ENCODE measurements around the gene ME2. TPM values are rescaled to one million over a fixed set of nuclear protein-coding genes. Genes with fewer than 3 reads are reported as not detected.

Gene ME2
- total and polyA plus RNA-seq, 9 of the 15 experiments (the other 6 are each of a cell fraction or from before 2014, with no cell fraction given), result 12.3 to 54.4 (median 36.2) TPM

DNA sequence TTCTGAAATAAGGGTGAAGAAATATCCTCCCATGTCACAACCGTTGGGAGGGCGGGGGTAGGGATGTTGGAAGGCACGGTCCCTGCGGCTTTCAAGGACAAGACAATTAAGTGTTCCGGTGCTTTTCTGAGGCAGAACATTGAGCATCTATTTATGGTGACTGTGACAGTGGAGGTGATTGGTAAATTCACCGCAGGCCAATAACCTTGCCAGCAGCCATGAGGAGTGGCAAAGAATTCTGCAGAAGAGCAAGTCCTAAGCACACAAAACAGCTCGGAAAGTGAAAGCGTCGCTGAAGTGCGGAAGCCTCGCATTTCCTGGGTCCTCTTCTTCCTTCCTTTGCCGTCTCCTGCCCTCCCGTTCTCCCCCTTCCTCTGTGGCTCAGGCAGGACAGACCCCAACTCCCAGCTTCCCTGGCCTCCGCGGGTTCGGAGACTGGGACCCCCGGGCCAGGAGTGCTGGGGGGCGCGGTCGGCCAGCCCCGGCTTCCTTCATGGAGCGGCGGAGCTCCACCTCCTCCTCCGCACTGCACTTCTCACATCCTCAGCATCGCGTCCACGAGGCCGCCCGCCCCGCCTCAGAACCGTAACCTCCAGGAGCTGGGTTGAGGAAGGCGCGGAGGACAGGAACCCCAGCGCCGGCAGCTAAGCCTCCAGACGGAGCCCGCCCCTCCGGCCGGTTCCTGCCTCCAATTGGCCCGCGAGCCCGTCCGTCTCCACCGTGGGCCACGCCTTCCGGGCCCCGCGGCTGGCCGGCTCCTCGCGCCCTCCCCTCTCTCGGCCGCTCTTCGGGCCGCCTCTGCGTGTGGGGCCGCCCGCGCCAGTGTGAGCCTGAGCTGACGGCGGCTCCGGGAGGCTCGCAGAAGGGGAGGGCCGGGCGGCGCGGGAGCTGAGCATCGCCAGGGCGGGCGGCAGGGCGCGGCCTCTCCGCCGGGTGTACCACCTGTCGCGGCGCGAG, at the start of gene ME2 (continued):
- TF ChIP-seq, protein P1, sequence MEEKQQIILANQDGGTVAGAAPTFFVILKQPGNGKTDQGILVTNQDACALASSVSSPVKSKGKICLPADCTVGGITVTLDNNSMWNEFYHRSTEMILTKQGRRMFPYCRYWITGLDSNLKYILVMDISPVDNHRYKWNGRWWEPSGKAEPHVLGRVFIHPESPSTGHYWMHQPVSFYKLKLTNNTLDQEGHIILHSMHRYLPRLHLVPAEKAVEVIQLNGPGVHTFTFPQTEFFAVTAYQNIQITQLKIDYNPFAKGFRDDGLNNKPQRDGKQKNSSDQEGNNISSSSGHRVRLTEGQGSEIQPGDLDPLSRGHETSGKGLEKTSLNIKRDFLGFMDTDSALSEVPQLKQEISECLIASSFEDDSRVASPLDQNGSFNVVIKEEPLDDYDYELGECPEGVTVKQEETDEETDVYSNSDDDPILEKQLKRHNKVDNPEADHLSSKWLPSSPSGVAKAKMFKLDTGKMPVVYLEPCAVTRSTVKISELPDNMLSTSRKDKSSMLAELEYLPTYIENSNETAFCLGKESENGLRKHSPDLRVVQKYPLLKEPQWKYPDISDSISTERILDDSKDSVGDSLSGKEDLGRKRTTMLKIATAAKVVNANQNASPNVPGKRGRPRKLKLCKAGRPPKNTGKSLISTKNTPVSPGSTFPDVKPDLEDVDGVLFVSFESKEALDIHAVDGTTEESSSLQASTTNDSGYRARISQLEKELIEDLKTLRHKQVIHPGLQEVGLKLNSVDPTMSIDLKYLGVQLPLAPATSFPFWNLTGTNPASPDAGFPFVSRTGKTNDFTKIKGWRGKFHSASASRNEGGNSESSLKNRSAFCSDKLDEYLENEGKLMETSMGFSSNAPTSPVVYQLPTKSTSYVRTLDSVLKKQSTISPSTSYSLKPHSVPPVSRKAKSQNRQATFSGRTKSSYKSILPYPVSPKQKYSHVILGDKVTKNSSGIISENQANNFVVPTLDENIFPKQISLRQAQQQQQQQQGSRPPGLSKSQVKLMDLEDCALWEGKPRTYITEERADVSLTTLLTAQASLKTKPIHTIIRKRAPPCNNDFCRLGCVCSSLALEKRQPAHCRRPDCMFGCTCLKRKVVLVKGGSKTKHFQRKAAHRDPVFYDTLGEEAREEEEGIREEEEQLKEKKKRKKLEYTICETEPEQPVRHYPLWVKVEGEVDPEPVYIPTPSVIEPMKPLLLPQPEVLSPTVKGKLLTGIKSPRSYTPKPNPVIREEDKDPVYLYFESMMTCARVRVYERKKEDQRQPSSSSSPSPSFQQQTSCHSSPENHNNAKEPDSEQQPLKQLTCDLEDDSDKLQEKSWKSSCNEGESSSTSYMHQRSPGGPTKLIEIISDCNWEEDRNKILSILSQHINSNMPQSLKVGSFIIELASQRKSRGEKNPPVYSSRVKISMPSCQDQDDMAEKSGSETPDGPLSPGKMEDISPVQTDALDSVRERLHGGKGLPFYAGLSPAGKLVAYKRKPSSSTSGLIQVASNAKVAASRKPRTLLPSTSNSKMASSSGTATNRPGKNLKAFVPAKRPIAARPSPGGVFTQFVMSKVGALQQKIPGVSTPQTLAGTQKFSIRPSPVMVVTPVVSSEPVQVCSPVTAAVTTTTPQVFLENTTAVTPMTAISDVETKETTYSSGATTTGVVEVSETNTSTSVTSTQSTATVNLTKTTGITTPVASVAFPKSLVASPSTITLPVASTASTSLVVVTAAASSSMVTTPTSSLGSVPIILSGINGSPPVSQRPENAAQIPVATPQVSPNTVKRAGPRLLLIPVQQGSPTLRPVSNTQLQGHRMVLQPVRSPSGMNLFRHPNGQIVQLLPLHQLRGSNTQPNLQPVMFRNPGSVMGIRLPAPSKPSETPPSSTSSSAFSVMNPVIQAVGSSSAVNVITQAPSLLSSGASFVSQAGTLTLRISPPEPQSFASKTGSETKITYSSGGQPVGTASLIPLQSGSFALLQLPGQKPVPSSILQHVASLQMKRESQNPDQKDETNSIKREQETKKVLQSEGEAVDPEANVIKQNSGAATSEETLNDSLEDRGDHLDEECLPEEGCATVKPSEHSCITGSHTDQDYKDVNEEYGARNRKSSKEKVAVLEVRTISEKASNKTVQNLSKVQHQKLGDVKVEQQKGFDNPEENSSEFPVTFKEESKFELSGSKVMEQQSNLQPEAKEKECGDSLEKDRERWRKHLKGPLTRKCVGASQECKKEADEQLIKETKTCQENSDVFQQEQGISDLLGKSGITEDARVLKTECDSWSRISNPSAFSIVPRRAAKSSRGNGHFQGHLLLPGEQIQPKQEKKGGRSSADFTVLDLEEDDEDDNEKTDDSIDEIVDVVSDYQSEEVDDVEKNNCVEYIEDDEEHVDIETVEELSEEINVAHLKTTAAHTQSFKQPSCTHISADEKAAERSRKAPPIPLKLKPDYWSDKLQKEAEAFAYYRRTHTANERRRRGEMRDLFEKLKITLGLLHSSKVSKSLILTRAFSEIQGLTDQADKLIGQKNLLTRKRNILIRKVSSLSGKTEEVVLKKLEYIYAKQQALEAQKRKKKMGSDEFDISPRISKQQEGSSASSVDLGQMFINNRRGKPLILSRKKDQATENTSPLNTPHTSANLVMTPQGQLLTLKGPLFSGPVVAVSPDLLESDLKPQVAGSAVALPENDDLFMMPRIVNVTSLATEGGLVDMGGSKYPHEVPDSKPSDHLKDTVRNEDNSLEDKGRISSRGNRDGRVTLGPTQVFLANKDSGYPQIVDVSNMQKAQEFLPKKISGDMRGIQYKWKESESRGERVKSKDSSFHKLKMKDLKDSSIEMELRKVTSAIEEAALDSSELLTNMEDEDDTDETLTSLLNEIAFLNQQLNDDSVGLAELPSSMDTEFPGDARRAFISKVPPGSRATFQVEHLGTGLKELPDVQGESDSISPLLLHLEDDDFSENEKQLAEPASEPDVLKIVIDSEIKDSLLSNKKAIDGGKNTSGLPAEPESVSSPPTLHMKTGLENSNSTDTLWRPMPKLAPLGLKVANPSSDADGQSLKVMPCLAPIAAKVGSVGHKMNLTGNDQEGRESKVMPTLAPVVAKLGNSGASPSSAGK (IDR thresholded peaks at IDR 0.05), result peak; percentile 56
- peak; percentile 81 for TF ChIP-seq L3MBTL2 (IDR thresholded peaks at IDR 0.05)
- TF ChIP-seq HNRNPH1 (optimal IDR thresholded peaks at IDR 0.05; ENCODE audit: low read depth, low read length), result no peak
- no peak for TF ChIP-seq POLR2AphosphoS2 (IDR thresholded peaks at IDR 0.05; ENCODE audit: low read length)
- no peak for TF ChIP-seq FOXK2 (conservative IDR thresholded peaks at IDR 0.05 in 1 of 2, IDR thresholded peaks at IDR 0.05 in 1 of 2; ENCODE audit: low read depth in 2 of 2)
- TF ChIP-seq CEBPG (CRISPR knock-in tag; IDR thresholded peaks at IDR 0.05), result no peak
- TF ChIP-seq CEBPG (tag; conservative IDR thresholded peaks at IDR 0.05 in 1 of 2, IDR thresholded peaks at IDR 0.05 in 1 of 2), result peak in 1 of 2 experiments; percentile 41; a peak in 2 of 4 replicates
- peak; percentile 40; the same call in 1 of the 2 replicates for TF ChIP-seq EP400 (IDR thresholded peaks at IDR 0.05)
- TF ChIP-seq CXXC5 (CRISPR knock-in tag; IDR thresholded peaks at IDR 0.05), result peak; percentile 86
- peak; percentile 96 for TF ChIP-seq POLR2G (IDR thresholded peaks at IDR 0.05; ENCODE audit: low read depth, low read length)
- no peak for TF ChIP-seq NCOR1 (IDR thresholded peaks at IDR 0.05)
- no peak for TF ChIP-seq BHLHE40 (IDR thresholded peaks at IDR 0.05; ENCODE audit: low read length)
- no peak for TF ChIP-seq ZBTB1 (CRISPR knock-in tag; IDR thresholded peaks at IDR 0.05; ENCODE audit: borderline replicate concordance, low read depth)
- TF ChIP-seq NBN (IDR thresholded peaks at IDR 0.05; ENCODE audit: low read depth), result no peak
- TF ChIP-seq POLR2B (IDR thresholded peaks at IDR 0.05; ENCODE audit: low read depth, partially characterized antibody), result peak; percentile 54
- TF ChIP-seq ZFPM2 (CRISPR knock-in tag; IDR thresholded peaks at IDR 0.05), result no peak
- peak; percentile 25; the same call in 1 of the 2 replicates for TF ChIP-seq MBD2 (IDR thresholded peaks at IDR 0.05; ENCODE audit: borderline replicate concordance, low read depth)

All from K562 (cell line).